Thymus (tissue), 11 donors: Measurements from ENCODE around the gene DOCK4. TPM values are rescaled to one million over a fixed set of nuclear protein-coding genes. Genes with fewer than 3 reads are reported as not detected.

ENCODE experiments used
- DNase-seq, 9 donors: peaks; one replicate each; pipeline ENCODE4 v3.0.0-alpha.2; 2013; ENCODE audit warnings: low spot score in 9 of 9, low read depth in 6 of 9, missing footprints in 1 of 9
- H3K27ac ChIP-seq, 2 donors: one replicate each; pipeline ENCODE4 v1.5.1; 2013; ENCODE audit warnings: control low read depth in 1 of 2, low read depth in 1 of 2, low read length in 1 of 2, mild to moderate bottlenecking in 1 of 2, moderate library complexity in 1 of 2
- H3K27me3 ChIP-seq, 2 donors: one replicate each; pipeline ENCODE4 v1.5.1; 2013; ENCODE audit warnings: low read length in 1 of 2; ENCODE audit not compliant: control insufficient read depth in 2 of 2, insufficient read depth in 1 of 2
- H3K36me3 ChIP-seq, 2 donors: one replicate each; pipeline ENCODE4 v1.5.1; 2013; ENCODE audit warnings: low read length in 1 of 2, mild to moderate bottlenecking in 1 of 2, moderate library complexity in 1 of 2; ENCODE audit not compliant: control insufficient read depth in 2 of 2, insufficient read depth in 2 of 2
- H3K4me1 ChIP-seq, 2 donors: one replicate each; pipeline ENCODE4 v1.5.1; 2013; ENCODE audit warnings: low read length in 2 of 2; ENCODE audit not compliant: control insufficient read depth in 2 of 2, insufficient read depth in 2 of 2
- H3K4me3 ChIP-seq, 2 donors: one replicate each; pipeline ENCODE4 v1.5.1; 2013; ENCODE audit warnings: low read length in 2 of 2, control low read depth in 1 of 2, mild to moderate bottlenecking in 1 of 2
- H3K9me3 ChIP-seq, 2 donors: one replicate each; pipeline ENCODE4 v1.5.1; 2013; ENCODE audit warnings: low read length in 1 of 2, mild to moderate bottlenecking in 1 of 2; ENCODE audit not compliant: control insufficient read depth in 2 of 2, insufficient read depth in 1 of 2
- WGBS: extraction: QIAGEN DNeasy Blood & Tissue Kit; methylation state at CpG from one replicate; pipeline ENCODE4 v1.1.7; 2013; 5-methylcytosine and 5-hydroxymethylcytosine counted together
- polyA plus RNA-seq: library from polyadenylated mRNA; stranded (reverse); fragments of 200-250 nt; gene quantifications from one replicate; pipeline ENCODE4 v1.2.3, GENCODE V29; 2013
- total RNA-seq: library from RNA; stranded (reverse); fragments of 120-200 nt; gene quantifications from one replicate; pipeline ENCODE4 v1.2.4, GENCODE V29; 2013
- donor health status: healthy.

The DOCK4 gene
- total and polyA plus RNA-seq, 2 donors, result 3.5 to 4.7 TPM

DNA sequence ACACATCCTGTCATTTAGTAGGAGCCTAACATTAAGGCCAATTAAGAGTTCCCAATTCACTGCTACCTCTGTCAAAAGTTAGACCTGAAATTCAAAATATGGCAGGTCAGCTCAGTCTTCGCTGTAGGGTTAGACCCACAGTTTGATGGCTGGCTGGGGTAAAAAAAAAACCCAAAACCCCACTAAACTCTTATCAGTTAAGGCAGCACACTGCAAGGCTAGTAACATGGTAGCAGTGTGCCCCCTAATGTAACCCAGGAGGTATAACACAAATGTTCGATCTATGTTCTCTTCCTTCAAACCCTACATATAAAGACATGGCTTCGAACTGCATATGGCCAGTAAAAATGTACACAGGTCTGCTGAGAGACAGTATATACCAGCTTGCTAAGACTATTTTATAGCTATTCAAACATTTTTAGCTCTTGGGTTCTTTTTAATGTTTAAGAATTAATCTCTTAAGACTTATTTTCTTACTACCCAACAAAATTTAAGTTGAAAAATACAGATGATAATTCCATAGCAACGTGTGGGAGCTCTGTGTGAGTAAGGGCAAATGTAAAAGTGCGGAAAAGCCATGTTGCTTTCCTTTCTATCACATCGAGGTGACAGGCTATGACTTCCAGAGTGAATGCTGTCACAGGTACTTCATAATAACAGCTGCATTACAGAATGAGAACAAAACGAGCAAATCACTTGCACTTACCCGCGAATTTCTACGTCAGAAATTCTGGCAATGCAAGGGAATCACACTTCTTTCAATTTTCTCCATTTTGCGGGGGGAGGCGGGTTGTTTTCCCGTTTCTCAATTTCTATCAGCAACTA is 475.5 kb downstream of the DOCK4 start:
- 92% methylated on average over 13 of the region's 13 CpGs for WGBS
- peak in 1 of 9 donors; percentile 19 for DNase-seq
- H3K27ac ChIP-seq, result no peak overlapping the region
- H3K9me3 ChIP-seq, result no peaks in the 10 kb centered on the region
- H3K4me3 ChIP-seq, result no peak overlapping the region
- H3K4me1 ChIP-seq, result no peaks in the 10 kb centered on the region
- H3K36me3 ChIP-seq, result no peaks in the 10 kb centered on the region
- no peaks in the 10 kb centered on the region for H3K27me3 ChIP-seq

DNA sequence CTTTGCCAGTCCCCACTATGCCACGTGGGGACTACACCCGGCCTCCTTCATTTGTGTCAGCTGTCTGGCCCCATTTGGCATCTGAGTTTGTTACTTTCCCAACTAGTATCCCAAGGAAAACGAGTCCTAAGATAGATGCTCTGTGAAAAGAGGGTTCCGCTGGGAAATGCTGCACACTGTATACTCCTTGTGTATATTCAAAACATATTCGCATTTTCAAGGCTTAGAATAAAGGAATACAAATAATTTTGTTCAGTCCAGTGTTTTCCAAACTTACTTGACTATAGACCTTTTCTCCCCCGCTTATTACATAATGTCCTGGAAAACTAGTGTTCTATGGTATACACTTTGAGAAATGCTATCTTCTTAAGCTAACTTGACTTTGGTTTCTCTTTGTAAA is 476.1 kb downstream of the DOCK4 start:
- H3K9me3 ChIP-seq, result no peaks in the 10 kb centered on the region
- no peaks in the 10 kb centered on the region for H3K36me3 ChIP-seq
- H3K4me3 ChIP-seq, result no peak overlapping the region
- no peaks in the 10 kb centered on the region for H3K27me3 ChIP-seq
- no peak for DNase-seq
- WGBS, result 95% methylated on average over 6 of the region's 6 CpGs
- no peak overlapping the region for H3K27ac ChIP-seq
- H3K4me1 ChIP-seq, result no peaks in the 10 kb centered on the region

DNA sequence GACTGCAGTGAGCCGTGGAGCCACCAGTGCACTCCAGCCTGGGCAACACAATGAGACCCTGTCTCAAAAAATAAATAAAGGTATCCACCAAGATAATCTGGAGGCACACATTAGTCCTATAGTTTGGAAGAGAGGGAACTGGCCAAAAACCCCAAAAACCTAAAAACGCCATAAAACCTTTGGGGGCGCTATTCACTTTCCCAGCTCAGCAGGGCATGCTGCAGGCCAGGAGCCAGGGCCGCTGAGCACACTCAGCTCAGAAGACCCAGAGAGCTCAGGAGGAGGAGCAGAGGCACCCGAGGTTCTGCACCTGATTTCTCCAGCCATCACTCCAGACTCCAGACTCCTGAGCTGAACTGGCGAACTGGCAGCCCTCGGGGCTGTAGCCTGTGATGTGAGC is 476.7 kb downstream of the DOCK4 start:
- no peak overlapping the region for H3K27ac ChIP-seq
- H3K36me3 ChIP-seq, result no peaks in the 10 kb centered on the region
- H3K9me3 ChIP-seq, result no peaks in the 10 kb centered on the region
- no peaks in the 10 kb centered on the region for H3K27me3 ChIP-seq
- 94% methylated on average over 7 of the region's 7 CpGs for WGBS
- no peak overlapping the region for H3K4me3 ChIP-seq
- H3K4me1 ChIP-seq, result no peaks in the 10 kb centered on the region
- DNase-seq, result no peak

DNA sequence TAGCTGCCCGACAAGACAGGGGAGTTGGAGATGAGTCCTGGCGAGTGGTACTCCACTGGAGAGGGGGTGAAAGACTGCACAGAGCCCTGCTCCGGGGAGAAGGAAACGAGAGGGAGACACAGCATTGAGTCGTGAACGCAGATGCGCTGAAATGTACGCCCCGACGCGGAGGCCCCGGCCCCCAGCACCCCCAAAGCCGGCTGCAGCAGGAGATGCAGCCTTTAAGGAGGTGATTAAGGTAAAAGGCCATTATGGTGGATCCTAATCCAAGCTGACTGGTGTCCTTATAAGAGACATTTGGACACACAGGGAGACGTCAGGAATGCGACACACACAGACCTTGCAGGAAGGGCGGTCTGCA is 477.6 kb downstream of the DOCK4 start:
- H3K9me3 ChIP-seq, result no peaks in the 10 kb centered on the region
- H3K27ac ChIP-seq, result no peak overlapping the region
- DNase-seq, result no peak
- H3K4me1 ChIP-seq, result no peaks in the 10 kb centered on the region
- no peaks in the 10 kb centered on the region for H3K36me3 ChIP-seq
- 94% methylated on average over 16 of the region's 16 CpGs for WGBS
- H3K4me3 ChIP-seq, result no peak overlapping the region
- H3K27me3 ChIP-seq, result no peaks in the 10 kb centered on the region

DNA sequence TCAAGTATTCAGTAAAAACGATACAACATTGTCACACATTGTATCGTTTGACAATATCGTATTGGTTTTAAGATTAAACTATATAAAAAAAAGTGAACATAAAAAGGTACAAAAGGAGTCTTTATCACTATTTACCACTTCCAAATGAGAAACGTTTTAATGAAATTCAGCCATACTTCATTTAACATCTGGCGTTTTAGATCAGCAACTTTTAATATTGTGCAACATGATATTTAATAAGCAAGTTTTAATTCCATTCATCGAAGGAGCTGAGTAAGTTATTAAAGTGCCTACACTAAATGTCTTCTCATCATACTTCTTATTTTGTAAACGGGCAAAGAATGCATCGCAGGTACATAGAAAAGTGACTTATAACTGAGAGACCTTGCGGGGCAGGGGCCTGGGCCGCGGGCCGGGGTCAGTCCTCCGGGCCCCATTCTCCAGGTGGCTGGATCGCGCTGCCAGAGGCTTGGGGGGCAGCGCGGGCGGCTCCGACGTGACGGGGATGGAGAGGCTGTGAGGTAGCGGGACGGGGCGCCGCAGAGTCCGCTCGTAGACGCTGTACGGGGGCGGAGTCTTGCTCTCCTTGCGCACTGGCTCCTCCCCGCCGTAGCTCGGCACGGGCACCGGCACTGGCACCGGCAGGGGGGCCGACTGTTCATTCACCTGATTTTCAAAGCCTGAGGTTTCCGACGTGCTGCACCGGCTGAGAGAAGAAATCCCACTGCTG is 478.1 kb downstream of the DOCK4 start:
- H3K4me3 ChIP-seq, result no peak overlapping the region
- DNase-seq, result no peak
- H3K36me3 ChIP-seq, result no peaks in the 10 kb centered on the region
- no peaks in the 10 kb centered on the region for H3K4me1 ChIP-seq
- WGBS, result 93% methylated on average over 41 of the region's 41 CpGs
- no peaks in the 10 kb centered on the region for H3K27me3 ChIP-seq
- H3K9me3 ChIP-seq, result no peaks in the 10 kb centered on the region
- no peak overlapping the region for H3K27ac ChIP-seq

DNA sequence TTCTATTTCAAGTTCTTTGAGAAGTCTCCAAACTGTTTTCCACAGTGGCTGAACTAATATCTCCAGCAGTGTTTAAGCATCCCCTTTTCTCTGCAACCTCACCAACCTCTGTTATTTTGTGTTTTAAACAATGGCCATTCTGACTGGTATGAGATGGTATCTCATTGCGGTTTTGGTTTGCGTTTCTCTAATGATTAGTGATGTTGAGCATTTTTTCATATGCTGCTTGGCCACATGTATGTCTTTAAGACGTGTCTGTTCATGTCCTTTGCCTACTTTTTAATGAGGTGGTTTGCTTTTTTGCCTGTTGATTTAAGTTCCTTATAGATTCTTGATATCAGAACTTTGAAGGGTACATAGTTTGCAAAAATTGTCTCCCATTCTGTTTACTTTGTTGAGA is 487.3 kb downstream of the DOCK4 start:
- Histone ChIP-seq H3K4me1 (no peaks in the 10 kb centered on the region), H3K27me3 (no peaks in the 10 kb centered on the region), H3K4me3 (no peak overlapping the region), H3K36me3 (no peaks in the 10 kb centered on the region), H3K9me3 (no peaks in the 10 kb centered on the region), H3K27ac (no peak overlapping the region)
- no peak for DNase-seq
- WGBS, result 92% methylated on average over 3 of the region's 3 CpGs

DNA sequence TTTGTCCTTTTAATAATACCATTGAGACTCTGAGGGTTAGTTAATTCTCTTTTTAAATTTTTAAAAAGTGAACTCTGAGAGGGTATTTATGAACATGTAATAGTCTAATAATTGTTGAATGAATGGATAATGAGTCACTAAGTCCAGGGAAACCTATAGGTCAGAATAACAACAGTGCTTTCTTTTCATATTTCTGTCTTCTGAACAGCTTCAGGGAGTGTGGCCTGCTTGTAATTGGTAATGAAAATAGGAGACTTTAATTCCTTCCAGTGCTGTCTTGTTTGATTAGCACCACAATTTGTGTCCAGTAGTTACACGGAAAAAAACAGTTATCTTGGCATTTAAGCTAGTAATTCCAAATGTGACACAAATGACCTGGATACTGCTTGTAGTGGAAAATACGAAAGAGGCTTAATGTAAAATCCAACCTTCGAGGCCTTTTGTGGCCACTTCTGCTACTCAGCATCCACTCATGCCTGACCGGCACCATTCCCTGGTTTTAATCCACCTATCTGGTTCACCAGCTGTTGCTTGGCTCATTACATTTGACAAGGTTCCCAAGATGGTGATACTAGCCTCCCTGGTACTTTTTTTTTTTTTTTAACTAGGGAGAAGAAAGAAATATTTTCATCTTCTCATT is 494.7 kb downstream of the DOCK4 start:
- H3K27me3 ChIP-seq, result no peaks in the 10 kb centered on the region
- no peak overlapping the region for H3K27ac ChIP-seq
- no peak overlapping the region for H3K4me3 ChIP-seq
- no peaks in the 10 kb centered on the region for H3K4me1 ChIP-seq
- WGBS, result 94% methylated on average over 4 of the region's 4 CpGs
- peaks cover 0 to under 1% of the 10 kb centered on the region in 2 donors for H3K9me3 ChIP-seq
- DNase-seq, result no peak
- no peaks in the 10 kb centered on the region for H3K36me3 ChIP-seq

DNA sequence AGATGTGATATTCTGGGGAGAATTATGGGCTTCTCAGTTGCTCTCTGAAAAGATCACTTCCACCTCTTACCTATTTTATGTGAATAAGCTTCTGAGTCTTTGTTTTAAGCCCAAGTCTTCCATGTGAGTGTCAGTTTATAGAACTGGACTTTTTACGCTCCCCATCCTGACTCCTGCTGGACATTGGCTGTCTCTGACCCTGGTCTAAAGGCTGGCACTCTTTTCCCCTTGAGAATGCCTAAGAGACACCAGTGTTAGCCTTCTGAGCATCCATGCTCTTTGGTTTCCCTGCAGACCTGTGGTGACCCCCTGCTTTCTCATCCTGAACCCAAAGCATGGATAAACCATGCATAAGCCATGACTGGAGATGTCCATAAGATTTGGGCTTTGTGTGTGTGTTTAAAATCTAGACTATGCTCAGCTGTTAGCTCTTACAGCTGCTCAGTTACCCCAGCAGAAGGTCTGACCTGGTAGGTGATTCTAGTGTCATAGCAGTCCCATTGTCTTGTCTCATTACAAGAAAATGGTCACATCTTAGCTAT is 495.3 kb downstream of the DOCK4 start:
- no peaks in the 10 kb centered on the region for H3K27me3 ChIP-seq
- H3K4me3 ChIP-seq, result no peak overlapping the region
- no peaks in the 10 kb centered on the region for H3K36me3 ChIP-seq
- no peak for DNase-seq
- H3K9me3 ChIP-seq, result peaks cover 0 to 7% of the 10 kb centered on the region in 2 donors
- H3K4me1 ChIP-seq, result no peaks in the 10 kb centered on the region
- 94% methylated on average over 1 of the region's 1 CpG for WGBS
- H3K27ac ChIP-seq, result no peak overlapping the region

DNA sequence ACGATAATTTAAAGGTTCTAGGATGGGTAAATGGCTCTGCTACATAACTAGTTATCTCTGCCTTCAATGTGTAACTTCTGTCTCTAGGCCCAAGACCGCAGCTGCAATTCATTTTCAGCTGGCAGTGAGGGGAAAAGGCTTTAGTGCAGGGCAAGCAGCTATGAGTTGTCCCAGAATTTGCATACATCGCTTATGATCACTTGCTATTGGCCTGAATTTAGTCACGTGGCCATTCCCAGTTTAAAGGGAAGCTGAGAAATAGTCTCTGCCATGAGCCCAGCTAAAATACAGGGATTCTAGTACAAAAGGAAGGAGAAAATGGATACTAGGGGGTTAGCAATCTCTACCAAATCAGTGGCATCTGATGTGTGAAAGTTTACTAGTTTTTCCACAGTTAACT is 498.1 kb downstream of the DOCK4 start:
- H3K36me3 ChIP-seq, result no peaks in the 10 kb centered on the region
- peaks cover 0 to 12% of the 10 kb centered on the region in 2 donors for H3K9me3 ChIP-seq
- DNase-seq, result no peak
- H3K4me3 ChIP-seq, result no peak overlapping the region
- H3K27me3 ChIP-seq, result no peaks in the 10 kb centered on the region
- no peak overlapping the region for H3K27ac ChIP-seq
- no peaks in the 10 kb centered on the region for H3K4me1 ChIP-seq
- 93% methylated on average over 4 of the region's 4 CpGs for WGBS
